Esophagus (tissue), 2 donors: Measurements from ENCODE around the gene PHF21B. TPM values are rescaled to one million over a fixed set of nuclear protein-coding genes. Genes with fewer than 3 reads are reported as not detected.

Source experiments
- H3K27ac ChIP-seq, 2 donors: one replicate each; pipeline ENCODE4 v1.5.1; 2013; ENCODE audit warnings: low read depth in 2 of 2, mild to moderate bottlenecking in 2 of 2, inconsistent platforms in 1 of 2, low read length in 1 of 2, moderate library complexity in 1 of 2
- H3K27me3 ChIP-seq, 2 donors: one replicate each; pipeline ENCODE4 v1.6.1; 2013; ENCODE audit warnings: low read length in 2 of 2, control low read depth in 1 of 2, mild to moderate bottlenecking in 1 of 2; ENCODE audit not compliant: insufficient read depth in 2 of 2, control insufficient read depth in 1 of 2
- H3K36me3 ChIP-seq, 2 donors: one replicate each; pipeline ENCODE4 v1.6.1; 2013; ENCODE audit warnings: low read length in 1 of 2; ENCODE audit not compliant: control insufficient read depth in 2 of 2, insufficient read depth in 2 of 2
- H3K4me1 ChIP-seq, 2 donors: one replicate each; pipeline ENCODE4 v1.6.1; 2013; ENCODE audit warnings: low read length in 1 of 2; ENCODE audit not compliant: control insufficient read depth in 2 of 2, insufficient read depth in 2 of 2
- H3K4me3 ChIP-seq, 2 donors: one replicate each; pipeline ENCODE4 v1.5.1; 2013; ENCODE audit warnings: low read length in 2 of 2, mild to moderate bottlenecking in 2 of 2, low read depth in 1 of 2, moderate library complexity in 1 of 2
- H3K9me3 ChIP-seq, 2 donors: one replicate each; pipeline ENCODE4 v1.6.1; 2013; ENCODE audit warnings: mild to moderate bottlenecking in 2 of 2, low read depth in 1 of 2, low read length in 1 of 2, moderate library complexity in 1 of 2; ENCODE audit not compliant: control insufficient read depth in 2 of 2, insufficient read depth in 1 of 2
- WGBS, 2 donors: extraction: QIAGEN DNeasy Blood & Tissue Kit; methylation state at CpG; one replicate each; pipeline ENCODE4 v1.1.7; 2013; 5-methylcytosine and 5-hydroxymethylcytosine counted together
- polyA plus RNA-seq, 2 donors: library from polyadenylated mRNA; stranded (reverse); fragments of 200-250 nt; gene quantifications; one replicate each; pipeline ENCODE4 v1.2.3, GENCODE V29; 2013
- donor health status: healthy with polysubstance abuse.
- donor health status: Bipolar disorder and iron deficiency.

The PHF21B gene
- polyA plus RNA-seq, 2 donors, result 0.08 to 0.25 TPM

DNA sequence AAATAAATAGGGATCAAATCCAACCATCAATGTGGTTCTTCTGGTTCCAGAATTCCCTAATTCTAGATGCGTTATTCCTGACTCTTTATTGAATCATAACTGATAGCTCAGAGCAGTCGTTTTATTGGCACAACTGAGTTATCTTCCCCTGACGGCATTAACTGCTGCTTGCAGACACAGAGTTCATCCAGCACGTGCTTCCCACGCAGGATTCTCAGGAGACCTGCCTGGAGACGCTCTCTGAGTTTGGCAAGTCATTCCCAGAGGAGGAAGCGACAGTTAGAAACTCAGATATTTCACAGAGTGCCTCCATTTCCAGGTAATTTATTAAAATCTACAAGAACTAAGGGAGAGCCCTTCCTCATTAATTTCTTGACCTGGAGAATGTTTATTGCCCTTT is 35.4 kb upstream of the PHF21B start:
- Histone ChIP-seq H3K27ac (no peak overlapping the region), H3K36me3 (no peaks in the 10 kb centered on the region), H3K9me3 (no peaks in the 10 kb centered on the region), H3K27me3 (no peaks in the 10 kb centered on the region), H3K4me3 (no peak overlapping the region), H3K4me1 (no peaks in the 10 kb centered on the region)
- 52 to 60% methylated on average over 7 of the region's 7 CpGs for WGBS, 2 donors

DNA sequence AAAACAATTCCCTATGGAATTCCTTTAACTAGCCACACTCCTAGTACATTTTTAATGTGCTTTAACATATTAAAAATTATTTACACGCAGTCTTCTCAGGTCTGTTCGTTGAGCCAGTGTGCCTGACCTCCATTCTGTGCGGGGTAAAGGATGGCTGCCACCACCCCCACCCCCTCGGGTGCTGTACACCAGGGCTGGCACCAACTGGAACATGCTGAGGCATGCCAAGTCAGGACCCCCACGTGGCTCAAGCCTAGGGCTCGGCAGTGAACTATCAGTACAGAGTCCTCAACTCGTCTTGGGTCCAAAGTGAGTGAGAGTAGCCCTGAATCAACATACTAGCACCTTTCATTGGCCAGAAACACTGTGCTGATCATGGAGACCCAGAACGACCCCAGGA is 32.5 kb upstream of the PHF21B start:
- Histone ChIP-seq H3K4me3 (no peak overlapping the region), H3K4me1 (no peaks in the 10 kb centered on the region), H3K27ac (no peak overlapping the region), H3K36me3 (no peaks in the 10 kb centered on the region), H3K27me3 (no peaks in the 10 kb centered on the region), H3K9me3 (peaks cover 0 to 4% of the 10 kb centered on the region in 2 donors)
- WGBS, 2 donors, result 61 to 67% methylated on average over 8 of the region's 8 CpGs

DNA sequence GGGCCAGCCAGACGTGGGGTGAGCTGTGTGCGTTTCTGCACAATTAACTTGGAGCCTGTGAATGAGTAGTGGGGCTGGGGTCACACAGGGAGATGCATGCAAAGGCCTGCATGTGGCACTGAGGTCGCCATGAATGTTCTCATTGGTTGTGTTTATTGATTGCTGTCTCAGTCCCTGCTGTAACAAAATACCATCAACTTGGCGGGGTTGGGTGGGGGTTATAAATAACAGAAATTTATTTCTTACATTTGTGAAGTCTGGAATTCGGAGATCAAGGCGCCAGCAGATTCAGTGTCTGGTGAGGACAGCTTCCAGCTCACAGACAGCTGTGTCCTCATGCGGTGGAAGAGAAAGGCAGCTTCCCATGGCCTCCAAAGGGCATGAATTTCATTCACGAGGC is 29.3 kb upstream of the PHF21B start:
- WGBS, 2 donors, result 69 to 74% methylated on average over 8 of the region's 8 CpGs
- Histone ChIP-seq H3K27me3 (no peaks in the 10 kb centered on the region), H3K4me3 (no peak overlapping the region), H3K27ac (no peak overlapping the region), H3K36me3 (no peaks in the 10 kb centered on the region), H3K4me1 (no peaks in the 10 kb centered on the region), H3K9me3 (peaks cover 0 to 4% of the 10 kb centered on the region in 2 donors)

- WGBS, 2 donors, result 65 to 70% methylated on average over 15 of the region's 15 CpGs
- H3K27ac ChIP-seq, result no peak overlapping the region
- H3K36me3 ChIP-seq, result no peaks in the 10 kb centered on the region
These were observed 26.3 kb upstream of the PHF21B start for GRCh38 chr22:45036154-45036553.

DNA sequence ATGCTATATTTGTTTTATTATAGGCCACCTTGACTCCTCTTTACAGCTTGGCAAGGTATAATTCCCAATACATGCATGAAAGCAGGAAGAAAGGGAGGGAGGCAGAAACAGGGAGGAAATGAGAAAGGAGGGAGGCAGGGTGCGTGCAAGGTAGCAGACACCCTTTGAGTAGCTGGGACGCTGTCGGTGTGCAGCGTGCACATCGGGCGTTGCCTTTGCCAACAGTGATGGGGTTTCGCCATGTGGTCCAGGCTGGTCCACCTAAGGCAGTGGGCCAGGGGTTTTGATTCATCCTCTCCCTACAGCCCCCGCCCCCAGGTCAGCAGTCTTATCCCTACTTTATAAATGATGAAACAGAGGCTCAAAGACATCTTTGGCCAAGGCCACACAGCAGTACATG is 25.0 kb upstream of the PHF21B start:
- Histone ChIP-seq H3K27ac (no peak overlapping the region), H3K4me1 (no peaks in the 10 kb centered on the region), H3K4me3 (no peak overlapping the region), H3K27me3 (no peaks in the 10 kb centered on the region), H3K9me3 (peaks cover 0 to 4% of the 10 kb centered on the region in 2 donors), H3K36me3 (no peaks in the 10 kb centered on the region)
- 92 to 93% methylated on average over 8 of the region's 8 CpGs for WGBS, 2 donors

More at GRCh38 chr22:45036154-45036553, 26.3 kb upstream of the PHF21B start:
- no peak overlapping the region for H3K4me3 ChIP-seq
- H3K9me3 ChIP-seq, result peaks cover 0 to 4% of the 10 kb centered on the region in 2 donors
- H3K27me3 ChIP-seq, result no peaks in the 10 kb centered on the region
- no peaks in the 10 kb centered on the region for H3K4me1 ChIP-seq

DNA sequence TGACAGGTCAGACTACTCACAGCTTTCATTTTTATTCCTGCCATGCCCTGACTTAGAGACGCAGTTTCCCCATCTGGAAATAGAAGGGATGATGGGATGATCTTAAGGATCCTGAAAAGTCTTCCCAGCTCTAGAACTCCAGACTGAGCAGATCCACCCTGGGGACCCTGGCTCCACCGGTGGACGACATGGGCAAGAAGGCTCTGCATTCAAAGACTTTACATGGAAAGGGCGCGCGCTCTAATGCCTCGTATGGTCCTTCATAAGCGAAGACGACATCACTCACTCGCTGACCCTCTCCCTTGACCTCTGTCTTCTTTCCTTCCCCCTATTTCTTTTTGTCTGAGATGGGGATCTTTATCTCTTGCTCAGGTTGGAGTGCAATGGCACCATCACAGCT is 24.4 kb upstream of the PHF21B start:
- Histone ChIP-seq H3K36me3 (no peaks in the 10 kb centered on the region), H3K4me3 (no peak overlapping the region), H3K27me3 (no peaks in the 10 kb centered on the region), H3K4me1 (no peaks in the 10 kb centered on the region), H3K9me3 (peaks cover 0 to 4% of the 10 kb centered on the region in 2 donors), H3K27ac (no peak overlapping the region)
- 90 to 91% methylated on average over 10 of the region's 10 CpGs for WGBS, 2 donors

- H3K27ac ChIP-seq, result no peak overlapping the region
- 24 to 41% methylated on average over 2 of the region's 2 CpGs for WGBS, 2 donors
These were observed 23.3 kb upstream of the PHF21B start for GRCh38 chr22:45033136-45033535.

DNA sequence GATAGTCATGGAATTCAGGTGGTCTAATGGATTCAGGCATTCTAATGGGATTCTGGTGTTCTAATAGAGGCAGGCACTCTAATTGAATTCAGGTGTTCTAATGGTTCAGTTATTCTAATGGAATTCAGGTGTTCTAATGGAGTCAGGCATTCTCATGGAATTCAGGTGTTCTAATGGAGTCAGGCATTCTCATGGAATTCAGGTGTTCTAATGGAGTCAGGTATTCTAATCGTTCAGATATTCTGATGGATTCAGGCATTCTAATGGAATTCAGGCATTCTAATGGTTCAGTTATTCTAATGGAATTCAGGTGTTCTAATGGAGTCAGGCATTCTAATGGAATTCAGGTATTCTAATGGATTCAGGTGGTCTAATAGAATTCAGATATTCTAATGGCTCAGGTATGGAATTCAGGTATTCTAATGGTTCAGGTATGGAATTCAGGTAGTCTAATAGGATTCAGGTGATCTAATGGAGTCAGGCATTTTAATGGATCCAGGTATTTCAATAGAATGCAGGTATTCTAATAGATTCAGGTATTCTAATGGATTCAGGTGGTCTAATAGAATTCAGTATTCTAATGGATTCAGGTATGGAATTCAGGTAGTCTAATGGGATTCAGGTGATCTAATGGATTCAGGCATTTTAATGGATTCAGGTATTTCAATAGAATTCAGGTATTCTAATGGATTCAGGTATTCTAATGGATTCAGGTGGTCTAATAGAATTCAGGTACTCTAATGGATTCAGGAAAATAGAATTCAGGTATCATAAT is 22.0 kb upstream of the PHF21B start:
- Histone ChIP-seq H3K4me3 (no peak overlapping the region), H3K4me1 (no peaks in the 10 kb centered on the region), H3K27me3 (no peaks in the 10 kb centered on the region), H3K9me3 (no peaks in the 10 kb centered on the region), H3K36me3 (no peaks in the 10 kb centered on the region), H3K27ac (no peak overlapping the region)
- WGBS, 2 donors, result 78 to 81% methylated on average over 1 of the region's 1 CpG

More at GRCh38 chr22:45033136-45033535, 23.3 kb upstream of the PHF21B start:
- Histone ChIP-seq H3K27me3 (no peaks in the 10 kb centered on the region), H3K4me3 (no peak overlapping the region), H3K36me3 (no peaks in the 10 kb centered on the region), H3K4me1 (no peaks in the 10 kb centered on the region), H3K9me3 (peaks cover 0 to under 1% of the 10 kb centered on the region in 2 donors)

- Histone ChIP-seq H3K27me3 (no peaks in the 10 kb centered on the region), H3K4me1 (no peaks in the 10 kb centered on the region), H3K9me3 (no peaks in the 10 kb centered on the region), H3K36me3 (no peaks in the 10 kb centered on the region), H3K27ac (no peak overlapping the region), H3K4me3 (no peak overlapping the region)
- 70 to 79% methylated on average over 6 of the region's 6 CpGs for WGBS, 2 donors
These were observed 19.7 kb upstream of the PHF21B start for GRCh38 chr22:45029501-45029900.

DNA sequence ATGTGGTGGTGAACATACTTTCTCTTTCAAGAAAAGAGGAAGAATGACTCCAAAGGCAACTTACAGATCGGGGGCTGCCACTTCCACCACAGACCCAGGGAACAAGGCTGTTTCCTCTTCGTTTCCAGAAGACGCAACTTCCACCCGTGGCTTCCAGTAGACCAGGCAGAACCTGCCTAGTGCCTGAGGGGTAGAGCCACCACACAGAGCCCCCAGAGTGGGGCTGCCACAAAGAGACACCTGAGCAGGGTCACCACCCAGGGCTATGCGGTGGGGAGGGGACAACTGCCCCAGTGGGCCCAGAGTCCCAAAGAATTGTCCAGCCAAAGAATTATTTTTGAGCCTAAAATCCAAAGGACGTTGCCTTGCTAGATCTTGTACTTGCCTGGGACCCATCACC is 16.7 kb upstream of the PHF21B start:
- Histone ChIP-seq H3K9me3 (no peaks in the 10 kb centered on the region), H3K36me3 (no peaks in the 10 kb centered on the region), H3K27ac (no peak overlapping the region), H3K27me3 (no peaks in the 10 kb centered on the region), H3K4me1 (no peaks in the 10 kb centered on the region), H3K4me3 (no peak overlapping the region)
- 59 to 73% methylated on average over 6 of the region's 6 CpGs for WGBS, 2 donors
